ENCODE measurements around the gene PPP2R3B.
"Not testable (repeated sequence)": the region's sequence is repeated elsewhere in the genome, so short reads cannot be mapped to it uniquely, and the experiment has no call there.

Gene PPP2R3B

DNA sequence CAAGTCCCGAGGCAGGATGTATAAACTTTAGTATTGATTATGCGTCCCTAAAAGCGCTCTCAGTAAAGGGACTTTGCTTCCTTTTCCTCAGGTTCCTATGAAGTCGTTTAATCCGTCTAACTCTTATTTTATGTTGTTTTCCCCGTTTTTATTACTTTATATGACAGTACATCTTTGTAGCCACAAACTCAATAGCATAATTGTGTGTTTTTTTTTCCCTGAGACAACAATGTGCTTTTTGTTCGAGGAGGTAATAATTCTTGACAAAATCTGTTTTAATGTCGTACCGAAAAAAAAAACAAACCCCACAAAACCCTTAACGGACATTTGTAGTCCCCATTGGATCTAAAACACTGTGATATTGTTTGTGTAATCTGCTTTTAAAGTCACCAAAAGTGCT, 17.9 kb upstream of the PPP2R3B start:
- DNase-seq: no peak

DNA sequence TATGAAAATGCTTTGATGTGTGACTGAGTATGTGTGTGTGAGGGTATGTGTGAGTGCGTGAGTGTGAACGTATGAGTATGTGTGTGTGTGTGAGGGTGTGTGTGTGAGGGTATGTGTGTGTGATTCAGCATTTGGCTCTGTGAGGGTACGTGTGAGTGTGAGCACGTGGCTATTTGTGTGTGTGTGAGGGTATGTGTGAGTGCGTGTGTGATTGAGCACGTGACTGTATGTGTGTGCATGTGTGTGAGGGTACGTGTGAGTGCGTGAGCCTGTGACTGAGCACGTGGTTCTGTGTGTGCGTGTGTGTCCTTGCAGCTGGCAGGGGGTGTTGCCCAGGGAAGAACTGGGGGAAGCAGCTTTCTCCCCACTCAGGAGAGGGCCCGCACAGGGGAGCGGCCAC, 16.1 kb upstream of the PPP2R3B start:
- no peak for DNase-seq

GRCh38 chrX:400258-400657, 13.6 kb upstream of the PPP2R3B start:
- DNase-seq: no peak

DNA sequence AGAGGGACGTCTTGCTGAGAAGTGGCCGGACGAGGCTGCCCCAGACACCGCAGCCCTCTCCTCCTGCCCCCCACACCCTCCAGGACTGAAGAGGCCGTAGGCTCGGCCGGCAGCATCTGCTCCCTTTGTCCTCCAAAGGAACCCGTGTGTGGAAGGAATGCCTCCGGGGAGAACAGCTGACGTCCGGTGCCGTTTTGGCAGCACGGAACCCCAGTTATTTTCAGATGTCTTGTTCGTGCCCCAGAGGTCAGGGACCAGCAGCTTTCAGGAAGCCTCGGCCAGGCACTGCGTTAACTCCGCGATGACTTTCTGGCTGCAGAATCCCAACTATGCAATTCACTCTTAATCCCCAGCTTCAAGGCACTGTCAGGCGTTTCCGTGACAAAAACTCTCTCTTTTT, 10.9 kb upstream of the PPP2R3B start:
- DNase-seq: no peak

- DNase-seq: no peak
Observed at GRCh38 chrX:394830-395229, 8.1 kb upstream of the PPP2R3B start.

- DNase-seq: no peak
Observed at GRCh38 chrX:392575-392846, 5.8 kb upstream of the PPP2R3B start.

DNA sequence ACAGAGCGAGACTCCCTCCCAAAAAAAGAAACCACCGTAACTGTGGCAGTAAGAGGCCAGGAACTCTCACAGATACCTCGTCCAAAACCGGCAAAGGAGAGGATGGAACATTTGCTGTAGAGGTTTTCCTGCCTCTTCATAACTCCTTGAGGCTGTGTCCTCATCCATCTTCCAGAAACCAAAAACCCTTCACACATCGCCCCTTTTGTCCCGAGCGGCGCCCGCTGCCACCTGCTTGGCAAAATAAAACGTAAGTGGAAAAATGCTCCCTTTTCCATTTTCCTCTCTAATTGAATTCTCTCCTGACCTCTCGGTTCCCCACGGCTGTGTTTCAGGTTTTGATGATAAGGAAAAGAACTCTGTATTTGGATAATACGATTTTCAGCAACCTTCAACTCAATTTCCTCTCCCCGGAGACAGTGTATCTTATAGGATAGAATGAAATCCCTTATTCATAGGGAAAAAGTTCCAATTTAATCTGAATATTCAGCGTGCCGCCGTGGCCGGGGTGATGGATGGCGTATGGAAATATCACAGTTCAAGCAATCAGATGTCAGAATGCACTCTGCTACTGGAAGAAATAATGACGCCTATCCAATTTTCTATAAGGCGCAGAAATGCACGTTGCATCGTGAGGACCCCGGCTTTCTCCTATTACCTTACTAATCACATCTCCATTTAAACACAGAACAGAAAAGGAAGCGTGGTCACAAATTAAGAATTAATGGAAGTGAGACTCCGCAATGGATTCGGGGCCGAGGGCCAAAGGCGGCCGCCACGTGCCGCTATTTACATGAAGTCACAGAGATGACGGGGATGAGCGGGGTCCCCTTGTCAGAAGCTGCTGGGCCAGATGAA, 5.2 kb upstream of the PPP2R3B start:
- no peak for DNase-seq

GRCh38 chrX:390459-390858, 3.8 kb upstream of the PPP2R3B start:
- DNase-seq: no peak

- no peak for DNase-seq
Observed at GRCh38 chrX:389021-389441, 2.3 kb upstream of the PPP2R3B start.

GRCh38 chrX:387729-388128, 1.0 kb upstream of the PPP2R3B start:
- no peak for DNase-seq

DNA sequence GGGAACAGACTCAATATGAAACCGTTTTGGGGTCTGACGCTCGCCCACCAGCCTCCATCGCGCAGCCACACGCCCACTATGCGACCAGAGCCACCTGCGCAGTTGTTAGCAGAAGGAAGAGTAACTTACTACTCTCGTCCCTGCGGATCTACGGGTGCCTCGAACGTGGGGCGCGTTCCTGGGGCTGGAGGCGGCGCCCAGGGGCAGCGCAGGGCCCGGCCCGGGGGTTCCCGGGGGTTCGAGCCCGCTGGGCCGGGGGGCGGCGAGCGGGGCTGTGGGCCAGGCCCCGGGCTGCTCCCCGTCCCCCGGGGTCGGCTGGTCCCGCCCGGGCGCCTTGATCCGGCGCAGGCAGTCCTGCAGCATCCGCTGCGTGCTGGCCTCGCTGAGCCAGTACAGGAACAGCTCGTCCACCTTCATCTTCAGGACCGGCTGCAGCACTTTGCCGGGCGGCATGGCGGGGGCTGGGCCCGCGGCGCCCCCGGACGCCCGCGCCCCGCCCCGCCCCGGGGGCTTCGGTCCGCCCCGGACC, 404 bp downstream of the PPP2R3B start:
- DNase-seq: no peak

DNA sequence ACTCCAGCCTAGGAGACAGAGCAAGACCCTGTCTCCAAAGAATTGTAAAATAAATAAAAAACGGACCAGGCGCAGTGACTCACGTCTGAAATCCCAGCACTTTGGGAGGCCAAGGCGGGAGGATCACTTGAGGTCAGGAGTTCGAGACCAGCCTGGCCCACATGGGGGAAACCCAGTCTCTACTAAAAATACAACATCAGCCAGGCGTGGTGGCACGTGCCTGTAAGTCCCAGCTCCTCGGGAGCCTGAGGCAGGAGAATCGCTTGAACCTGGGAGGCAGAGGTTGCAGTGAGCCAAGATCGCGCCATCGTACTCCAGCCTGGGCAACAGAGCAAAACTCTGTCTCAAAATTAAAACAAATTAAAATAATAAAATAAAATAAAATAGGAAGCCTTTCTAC, 971 bp downstream of the PPP2R3B start:
- DNase-seq: not testable (repeated sequence)

DNA sequence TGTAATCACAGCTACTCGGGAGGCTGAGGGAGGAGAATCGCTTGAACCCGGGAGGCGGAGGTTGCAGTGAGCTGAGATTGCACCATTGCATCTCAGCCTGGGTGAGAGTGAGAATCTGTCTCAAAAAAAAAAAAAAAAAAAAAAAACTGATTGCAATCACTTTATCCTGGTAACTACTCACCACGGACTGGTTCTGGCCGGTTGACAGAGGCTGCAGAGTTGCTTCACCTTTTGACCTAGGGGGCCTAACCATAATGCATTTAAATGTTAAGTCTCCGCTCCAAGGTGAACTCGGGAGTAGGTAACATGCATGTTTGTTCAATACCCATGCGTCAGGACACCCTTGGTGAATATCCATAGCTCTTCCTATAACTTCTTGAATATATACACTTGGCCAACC, 1.8 kb downstream of the PPP2R3B start:
- no peak for DNase-seq

DNA sequence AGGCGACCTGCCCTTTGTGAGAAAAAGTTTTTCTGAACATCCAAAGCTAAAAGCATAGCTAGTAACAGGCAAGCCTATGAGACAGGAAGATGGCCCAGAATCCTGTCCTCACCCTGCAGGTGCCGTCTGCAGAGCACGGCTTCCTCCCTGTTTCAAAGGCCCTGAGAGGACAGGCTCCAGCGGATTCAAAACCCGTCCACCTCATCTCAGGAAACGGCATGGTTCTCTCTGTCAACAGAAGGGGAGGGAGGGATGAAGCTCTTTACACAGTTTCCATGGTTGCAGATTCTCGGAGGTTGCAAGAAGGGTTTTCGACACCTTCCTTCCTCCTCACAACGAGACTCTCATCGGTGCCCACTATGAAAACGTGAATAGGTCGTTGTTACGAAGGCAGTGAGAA, 8.3 kb downstream of the PPP2R3B start:
- DNase-seq: no peak

DNA sequence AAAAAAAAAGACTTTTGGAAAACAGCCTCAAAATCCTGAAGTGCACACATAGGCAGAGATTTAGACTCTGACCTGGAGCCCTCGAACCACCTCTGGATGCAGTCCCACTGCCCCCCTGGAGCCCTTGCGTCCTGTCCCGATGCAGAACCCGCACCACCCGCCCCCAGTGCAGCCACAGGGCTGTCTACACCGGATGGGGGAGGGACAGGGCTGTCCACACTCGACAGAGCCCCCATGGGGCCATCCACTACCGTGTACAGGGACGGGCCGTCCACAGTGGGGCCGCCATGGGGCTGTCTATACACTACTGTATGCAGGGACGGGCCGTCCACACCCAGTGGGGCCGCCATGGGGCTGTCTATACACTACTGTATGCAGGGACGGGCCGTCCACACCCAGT, 10.5 kb downstream of the PPP2R3B start:
- not testable (repeated sequence) for DNase-seq

- DNase-seq: no peak
Observed at GRCh38 chrX:375181-376036, 11.3 kb downstream of the PPP2R3B start.

GRCh38 chrX:374596-374995, 12.1 kb downstream of the PPP2R3B start:
- DNase-seq: no peak

GRCh38 chrX:373641-374471, 12.9 kb downstream of the PPP2R3B start:
- DNase-seq: no peak

GRCh38 chrX:372856-373640, 13.7 kb downstream of the PPP2R3B start:
- no peak for DNase-seq

DNA sequence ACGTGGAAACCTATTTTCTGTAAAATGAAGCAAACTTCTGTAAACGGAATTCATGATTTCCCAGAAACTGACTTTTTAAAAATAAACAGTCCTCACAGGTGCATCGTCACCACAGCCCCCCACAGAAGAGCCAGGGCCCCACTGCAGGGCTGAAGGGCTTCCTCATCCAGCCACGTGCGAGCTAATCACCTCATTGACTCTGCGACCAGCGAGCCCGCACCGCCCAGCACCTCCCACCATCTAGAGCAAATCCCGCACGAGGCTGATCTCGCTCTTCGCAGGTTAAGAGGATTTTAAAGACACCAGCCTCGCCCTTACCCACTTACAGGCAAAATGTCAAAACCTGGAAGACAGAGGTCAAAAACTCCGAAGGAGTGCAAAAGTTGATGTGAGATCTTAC, 14.8 kb downstream of the PPP2R3B start:
- DNase-seq: no peak

- DNase-seq: no peak
Observed at GRCh38 chrX:370963-371745, 15.6 kb downstream of the PPP2R3B start.
